Erythroblast (primary cell): ENCODE data around the gene OR4S1.
"Not testable (repeated sequence)": the region's sequence is repeated elsewhere in the genome, so short reads cannot be mapped to it uniquely, and the experiment has no call there.

Experiments used
- DNase-seq, 2 experiments: peaks; one replicate each; lab custom pipeline; 2025; lab: John Stamatoyannopoulos, UW
- GATA1 ChIP-seq: IDR thresholded peaks from 2 replicates; pipeline ENCODE4 v1.6.1; 2011; ENCODE audit warnings: low read depth, mild to moderate bottlenecking, control low read depth, low read length, moderate library complexity
- POLR2A ChIP-seq: IDR thresholded peaks from 2 replicates; pipeline ENCODE4 v1.6.1; 2011; ENCODE audit warnings: mild to moderate bottlenecking, low read length

OR4S1 gene

GRCh38 chr11:48305923-48306322, at the start of gene OR4S1:
OR4S1 (plus strand) TSS chr11:48306223; CDS start chr11:48306223, 0 bp downstream.
- no peak for DNase-seq
- TF ChIP-seq GATA1: no peak
- TF ChIP-seq POLR2A: no peak

GRCh38 chr11:48261600-48261999, 44.4 kb upstream of the OR4S1 start:
- no peak for DNase-seq
- TF ChIP-seq GATA1 (no peak), POLR2A (no peak)

GRCh38 chr11:48263423-48263911, 42.6 kb upstream of the OR4S1 start, which contains the start of gene OR4X1:
OR4X1 (plus strand) TSS chr11:48263861; CDS start chr11:48263861, 0 bp downstream.
- TF ChIP-seq GATA1 (no peak), POLR2A (no peak)
- DNase-seq: no peak

GRCh38 chr11:48270621-48271020, 35.4 kb upstream of the OR4S1 start:
- no peak for DNase-seq
- no peak for TF ChIP-seq GATA1
- TF ChIP-seq POLR2A: no peak

- DNase-seq: no peak
- TF ChIP-seq POLR2A (no peak), GATA1 (no peak)
These were observed 33.4 kb upstream of the OR4S1 start for GRCh38 chr11:48272606-48273005.

- peak; percentile 37 to 67 for DNase-seq
- TF ChIP-seq GATA1: no peak
These were observed 1.9 kb downstream of the OR4S1 start for GRCh38 chr11:48307760-48308386.

- not testable (repeated sequence) for DNase-seq
These were observed 7.6 kb downstream of the OR4S1 start for GRCh38 chr11:48313590-48313989.

GRCh38 chr11:48319813-48320212, 13.8 kb downstream of the OR4S1 start:
- DNase-seq: not testable (repeated sequence)

- not testable (repeated sequence) for DNase-seq
These were observed 18.6 kb downstream of the OR4S1 start, which contains the start of gene OR4C3 for GRCh38 chr11:48324620-48325019. OR4C3 (plus strand) TSS chr11:48324920; CDS start chr11:48325022, 102 bp downstream.

GRCh38 chr11:48341466-48341865, 35.4 kb downstream of the OR4S1 start:
- no peak for DNase-seq
- TF ChIP-seq POLR2A: no peak
- TF ChIP-seq GATA1: no peak

GRCh38 chr11:48342505-48342904, 36.5 kb downstream of the OR4S1 start:
- DNase-seq: not testable (repeated sequence)

- not testable (repeated sequence) for DNase-seq
These were observed 40.3 kb downstream of the OR4S1 start for GRCh38 chr11:48346286-48346685.

GRCh38 chr11:48354013-48354412, 48.0 kb downstream of the OR4S1 start:
- no peak for TF ChIP-seq GATA1
- no peak for TF ChIP-seq POLR2A
- no peak for DNase-seq

- DNase-seq: no peak
- TF ChIP-seq POLR2A (no peak), GATA1 (no peak)
These were observed 48.7 kb downstream of the OR4S1 start for GRCh38 chr11:48354677-48355076.
